Adrenal gland (tissue), 5 donors: Measurements from ENCODE around the gene GATD1.
A peak's percentile ranks its signal among the peaks of the same experiment; 100 is the strongest.

Source experiments
- CTCF ChIP-seq, 6 experiments: fragments of 450-650 bp in 4 of 6; fragments of 200-600 bp in 2 of 6; sonication (generic) in 1 of 6; IDR thresholded peaks; 1 replicate in 5 of 6; 2 replicates in 1 of 6; pipeline versions ENCODE4 v1.5.1 to v1.8.0; 2016 to 2021; ENCODE audit warnings: antibody characterized with exemption in 6 of 6, mild to moderate bottlenecking in 2 of 6, moderate library complexity in 1 of 6
- POLR2A ChIP-seq, 2 donors: fragments of 450-650 bp; IDR thresholded peaks; one replicate each; pipeline ENCODE4 v1.6.1; 2017; ENCODE audit warnings: antibody characterized with exemption in 2 of 2, mild to moderate bottlenecking in 2 of 2, moderate library complexity in 1 of 2
- donor health status: DM: no; HTN: no; CAD: no.

GRCh38 chr11:723120-723883 lies 54.0 kb downstream of the GATD1 start:
- TF ChIP-seq CTCF (IDR thresholded peaks at IDR 0.05) (peak; percentile 56 to 77 (median 70)), POLR2A (IDR thresholded peaks at IDR 0.05) (no peak)
